HL-60/S4 (cell line): ENCODE measurements around the gene MAST2.
"Not testable (repeated sequence)": the region's sequence is repeated elsewhere in the genome, so short reads cannot be mapped to it uniquely, and the experiment has no call there.

ENCODE experiments used
- in situ Hi-C: fragments of 300-500 bp; cut with MboI; formaldehyde crosslinking; loops from 2 replicates; pipeline ENCODE4 v1.14.3; 2022; ENCODE audit warnings: low sequenced_read_pairs

Gene MAST2

GRCh38 chr1:46056325-46056724 is 252.9 kb downstream of the MAST2 start:
- in situ Hi-C loops, result no loop called here

- in situ Hi-C loops, result not testable (repeated sequence)
Measured at GRCh38 chr1:46057215-46057614, 253.8 kb downstream of the MAST2 start.

- in situ Hi-C loops, result no loop called here
Measured at GRCh38 chr1:46057781-46058180, 254.4 kb downstream of the MAST2 start.

- in situ Hi-C loops, result no loop called here
Measured at GRCh38 chr1:46058936-46059335, 255.5 kb downstream of the MAST2 start.

GRCh38 chr1:46061146-46061545 is 257.7 kb downstream of the MAST2 start:
- in situ Hi-C loops, result no loop called here

GRCh38 chr1:46062651-46063319 is 259.4 kb downstream of the MAST2 start:
- in situ Hi-C loops, result no loop called here

- in situ Hi-C loops, result no loop called here
Measured at GRCh38 chr1:46064708-46065107, 261.3 kb downstream of the MAST2 start.

GRCh38 chr1:46065405-46065804 is 262.0 kb downstream of the MAST2 start:
- in situ Hi-C loops, result no loop called here

- in situ Hi-C loops, result no loop called here
Measured at GRCh38 chr1:46067652-46068051, 264.2 kb downstream of the MAST2 start.

- in situ Hi-C loops, result no loop called here
Measured at GRCh38 chr1:46068525-46068924, 265.1 kb downstream of the MAST2 start.

GRCh38 chr1:46070164-46070814 is 266.9 kb downstream of the MAST2 start:
- in situ Hi-C loops, result no loop called here

- in situ Hi-C loops, result no loop called here
Measured at GRCh38 chr1:46072975-46073374, 269.6 kb downstream of the MAST2 start.

- in situ Hi-C loops, result no loop called here
Measured at GRCh38 chr1:46076343-46076742, 272.9 kb downstream of the MAST2 start.

GRCh38 chr1:46077644-46078043 is 274.2 kb downstream of the MAST2 start:
- in situ Hi-C loops, result no loop called here

GRCh38 chr1:46080257-46080656 is 276.8 kb downstream of the MAST2 start:
- in situ Hi-C loops, result no loop called here

- in situ Hi-C loops, result no loop called here
Measured at GRCh38 chr1:46081206-46081605, 277.8 kb downstream of the MAST2 start.

- in situ Hi-C loops, result no loop called here
Measured at GRCh38 chr1:46081619-46082018, 278.2 kb downstream of the MAST2 start.

- in situ Hi-C loops, result no loop called here
Measured at GRCh38 chr1:46083579-46083978, 280.2 kb downstream of the MAST2 start.

GRCh38 chr1:46084553-46085451 is 281.4 kb downstream of the MAST2 start:
- in situ Hi-C loops, result no loop called here
